IPS-18c (cell line): ENCODE data around the gene C1GALT1C1.
"Not testable (repeated sequence)": the region's sequence is repeated elsewhere in the genome, so short reads cannot be mapped to it uniquely, and the experiment has no call there.

Source experiments
- H3K4me3 ChIP-seq: 2 replicates; pipeline ENCODE4 v1.7.0; 2013; ENCODE audit warnings: low read depth, mild to moderate bottlenecking, low read length, moderate library complexity; ENCODE audit not compliant: insufficient read depth
- H3K9me3 ChIP-seq: one replicate; pipeline ENCODE4 v1.6.1; 2013; ENCODE audit warnings: mild to moderate bottlenecking, low read length, moderate library complexity; ENCODE audit not compliant: control insufficient read depth, insufficient read depth

The C1GALT1C1 gene

GRCh38 chrX:120629667-120630537 lies at the start of gene C1GALT1C1:
C1GALT1C1 (minus strand) TSS chrX:120630054; CDS start chrX:120627166, 2,888 bp downstream.
- H3K4me3 ChIP-seq = peak within 1 kb of the TSS; percentile 61

DNA sequence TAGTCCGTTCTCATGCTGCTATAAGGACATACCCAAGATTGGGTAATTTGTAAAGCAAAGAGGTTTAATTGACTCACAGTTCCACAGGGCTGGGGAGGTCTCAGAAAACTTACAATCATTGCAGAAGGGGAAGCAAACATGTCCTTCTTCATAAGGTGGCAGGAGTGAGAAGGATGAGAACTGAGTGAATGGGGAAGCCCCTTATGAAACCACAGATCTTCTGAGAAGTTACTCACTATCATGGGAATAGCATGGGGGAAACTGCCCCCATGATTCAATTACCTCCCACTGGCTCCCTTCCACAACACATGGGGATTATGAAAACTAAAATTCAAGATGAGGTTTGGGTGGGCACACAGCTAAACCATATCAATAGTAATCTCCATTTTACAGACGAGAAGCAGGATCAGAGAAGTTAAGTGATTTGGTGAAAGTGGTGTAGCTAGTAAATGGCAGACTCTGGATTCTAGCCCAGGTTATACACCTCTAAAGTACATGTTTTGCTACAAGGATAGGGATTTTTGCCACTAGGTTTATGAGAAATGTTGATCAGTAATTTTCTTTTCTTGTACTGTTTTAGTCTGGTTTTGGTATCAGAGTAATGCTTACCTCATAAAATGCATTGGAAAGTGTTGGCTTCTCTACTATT lies 47.3 kb upstream of the C1GALT1C1 start:
- no peaks in the 10 kb centered on the region for H3K9me3 ChIP-seq
- H3K4me3 ChIP-seq = no peak overlapping the region

More at GRCh38 chrX:120629667-120630537, at the start of gene C1GALT1C1:
- peaks cover 3% of the 10 kb centered on the region for H3K9me3 ChIP-seq

DNA sequence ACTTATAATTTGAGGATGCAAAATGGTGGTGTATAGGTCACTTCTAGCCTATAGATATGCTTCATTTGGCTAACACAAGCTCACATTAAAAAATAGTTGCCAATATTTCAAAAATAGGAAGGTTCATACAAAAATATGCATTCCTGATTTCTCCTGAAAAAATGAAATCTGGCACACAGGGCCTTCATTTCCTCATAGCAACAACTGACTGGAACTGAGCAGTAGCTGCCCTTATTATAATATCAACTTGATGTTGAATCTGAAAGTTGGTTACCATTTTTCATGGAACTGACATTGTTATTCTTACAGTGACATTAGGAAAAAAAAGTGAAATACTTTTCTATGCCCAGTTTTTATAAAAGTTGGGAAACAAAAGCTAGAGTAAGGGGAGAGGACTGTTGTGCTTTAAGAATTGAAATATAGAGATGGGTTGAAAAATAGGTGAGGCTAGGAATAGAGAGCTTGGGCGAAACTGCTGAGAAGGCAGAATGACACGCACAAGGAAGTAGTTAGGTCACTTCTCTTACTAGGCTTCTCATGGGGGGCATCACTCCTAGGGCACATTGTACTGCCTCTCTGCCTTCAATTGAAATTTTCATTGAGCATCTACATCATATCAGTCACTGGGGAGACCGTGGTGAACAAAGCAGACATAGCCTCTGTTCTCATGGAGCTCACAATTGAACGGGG lies 43.1 kb upstream of the C1GALT1C1 start:
- Histone ChIP-seq H3K4me3 (no peak overlapping the region), H3K9me3 (no peaks in the 10 kb centered on the region)

DNA sequence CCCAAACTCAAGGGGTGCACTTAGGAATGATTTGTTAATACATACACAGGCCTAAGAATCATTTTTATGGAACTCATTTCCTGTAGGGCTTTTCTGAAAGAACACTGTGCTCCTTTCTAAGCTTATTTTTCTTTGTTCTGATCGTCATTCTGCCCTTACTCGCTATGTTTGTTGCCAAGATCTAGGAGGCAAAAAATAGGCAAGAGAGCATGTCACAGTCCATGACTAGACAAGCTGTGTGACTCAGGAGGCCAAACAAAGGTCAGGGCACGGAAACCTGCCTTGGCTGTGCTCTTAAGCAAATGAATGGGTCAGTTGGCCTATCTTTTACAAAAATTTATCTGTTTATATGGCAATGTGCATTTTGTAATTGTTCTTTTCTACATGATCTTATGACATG lies 42.5 kb upstream of the C1GALT1C1 start:
- H3K9me3 ChIP-seq = no peaks in the 10 kb centered on the region

GRCh38 chrX:120671963-120672362 lies 42.1 kb upstream of the C1GALT1C1 start:
- Histone ChIP-seq H3K9me3 (peaks cover under 1% of the 10 kb centered on the region), H3K4me3 (no peak overlapping the region)

More for the DNA sequence above, 42.5 kb upstream of the C1GALT1C1 start:
- H3K4me3 ChIP-seq = no peak overlapping the region

DNA sequence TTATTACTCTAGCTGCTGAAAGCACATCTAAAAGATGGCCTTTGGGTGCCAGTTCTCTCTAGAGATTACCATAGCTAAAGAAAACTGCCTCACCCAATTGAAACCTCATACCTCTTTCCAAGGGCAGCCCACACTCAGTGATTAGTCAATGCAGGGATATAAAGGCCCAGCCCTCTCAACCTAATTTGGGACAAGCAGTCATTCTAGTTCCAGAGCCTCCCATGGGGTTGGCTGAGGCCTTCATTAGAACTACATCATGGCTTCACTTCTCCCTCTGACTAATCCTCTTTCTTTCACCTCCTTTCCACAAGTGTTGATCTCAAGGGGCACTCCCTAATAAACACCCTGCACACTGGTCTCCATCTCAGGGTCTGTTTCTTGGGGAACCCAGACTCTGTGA lies 38.5 kb upstream of the C1GALT1C1 start:
- H3K9me3 ChIP-seq = peaks cover 5% of the 10 kb centered on the region
- no peak overlapping the region for H3K4me3 ChIP-seq

- H3K4me3 ChIP-seq, H3K9me3 ChIP-seq: not testable (repeated sequence)
Observed at GRCh38 chrX:120664535-120664934, 34.7 kb upstream of the C1GALT1C1 start.

DNA sequence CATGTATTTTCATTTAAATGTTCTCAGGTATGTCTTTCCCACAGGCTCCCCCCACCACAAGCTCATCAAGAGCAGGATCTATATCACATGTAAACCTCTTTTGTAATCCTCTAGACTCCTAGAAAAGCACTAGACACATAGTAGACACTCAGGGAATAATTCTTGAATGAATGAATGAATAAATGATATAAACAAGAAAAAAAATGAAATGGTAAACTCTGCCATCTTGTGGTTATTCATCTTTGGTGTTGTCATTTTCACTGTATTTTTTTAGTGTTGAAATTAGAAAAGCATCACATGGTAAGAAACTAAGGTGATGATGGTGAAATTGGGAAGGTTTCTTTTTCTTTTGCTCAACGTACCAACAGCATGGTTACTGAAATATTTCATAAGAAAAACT lies 34.2 kb upstream of the C1GALT1C1 start:
- H3K9me3 ChIP-seq = peaks cover 5% of the 10 kb centered on the region

DNA sequence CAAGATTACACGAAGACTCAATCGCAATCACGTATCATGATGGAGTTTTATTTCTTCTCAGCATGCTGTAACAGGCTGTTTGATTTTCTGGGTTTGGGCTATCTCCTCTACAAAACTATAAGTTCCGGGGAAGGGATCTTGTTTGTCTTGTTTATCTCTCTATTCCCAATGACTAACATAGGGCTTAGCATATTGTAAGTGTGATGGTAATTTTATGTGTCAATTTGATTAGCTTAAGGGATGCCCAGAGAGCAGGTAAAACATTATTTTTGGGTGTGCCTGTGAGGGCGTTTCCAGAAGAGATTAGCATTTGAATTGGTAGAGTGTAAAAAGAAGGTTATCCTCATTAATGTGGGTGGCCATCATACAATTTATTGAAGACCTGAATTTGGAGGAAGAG lies 32.8 kb upstream of the C1GALT1C1 start:
- Histone ChIP-seq H3K9me3 (peaks cover 5% of the 10 kb centered on the region), H3K4me3 (no peak overlapping the region)

More for the DNA sequence above, 34.2 kb upstream of the C1GALT1C1 start:
- no peak overlapping the region for H3K4me3 ChIP-seq

- peaks cover 2% of the 10 kb centered on the region for H3K9me3 ChIP-seq
Observed at GRCh38 chrX:120660637-120661036, 30.8 kb upstream of the C1GALT1C1 start.

GRCh38 chrX:120653000-120653399 lies 23.1 kb upstream of the C1GALT1C1 start:
- H3K4me3 ChIP-seq = no peak overlapping the region
- peaks cover 5% of the 10 kb centered on the region for H3K9me3 ChIP-seq

More at GRCh38 chrX:120660637-120661036, 30.8 kb upstream of the C1GALT1C1 start:
- no peak overlapping the region for H3K4me3 ChIP-seq

- H3K9me3 ChIP-seq = not testable (repeated sequence)
Observed at GRCh38 chrX:120652256-120652655, 22.4 kb upstream of the C1GALT1C1 start.

GRCh38 chrX:120647127-120647526 lies 17.3 kb upstream of the C1GALT1C1 start:
- Histone ChIP-seq H3K9me3 (peaks cover 8% of the 10 kb centered on the region), H3K4me3 (no peak overlapping the region)

More at GRCh38 chrX:120652256-120652655, 22.4 kb upstream of the C1GALT1C1 start:
- H3K4me3 ChIP-seq = not testable (repeated sequence)

- Histone ChIP-seq H3K4me3 (no peak overlapping the region), H3K9me3 (peaks cover 8% of the 10 kb centered on the region)
Observed at GRCh38 chrX:120642871-120643270, 13.0 kb upstream of the C1GALT1C1 start.

DNA sequence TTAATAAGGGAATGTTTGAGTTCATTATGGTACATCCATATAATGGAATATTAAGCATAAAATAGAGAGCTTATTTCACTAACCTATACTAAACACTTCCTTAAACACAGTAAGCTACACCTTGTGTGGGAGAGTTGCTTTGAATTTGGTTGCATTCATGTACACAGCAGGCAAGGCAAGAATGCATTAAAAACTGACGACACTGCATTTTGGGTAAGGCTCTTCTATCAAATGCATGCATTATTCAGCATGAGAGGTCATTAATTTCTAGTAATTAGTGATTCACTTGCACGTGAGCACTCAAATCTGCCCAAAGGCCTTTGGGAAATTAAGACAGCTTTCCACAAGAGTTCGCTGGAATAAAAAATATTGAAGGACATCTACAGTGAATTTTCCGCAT lies 8.8 kb upstream of the C1GALT1C1 start:
- H3K4me3 ChIP-seq = no peak overlapping the region
- peaks cover 2% of the 10 kb centered on the region for H3K9me3 ChIP-seq

GRCh38 chrX:120625371-120625770 lies 4.5 kb downstream of the C1GALT1C1 start:
- Histone ChIP-seq H3K4me3 (no peak overlapping the region), H3K9me3 (peaks cover 3% of the 10 kb centered on the region)

DNA sequence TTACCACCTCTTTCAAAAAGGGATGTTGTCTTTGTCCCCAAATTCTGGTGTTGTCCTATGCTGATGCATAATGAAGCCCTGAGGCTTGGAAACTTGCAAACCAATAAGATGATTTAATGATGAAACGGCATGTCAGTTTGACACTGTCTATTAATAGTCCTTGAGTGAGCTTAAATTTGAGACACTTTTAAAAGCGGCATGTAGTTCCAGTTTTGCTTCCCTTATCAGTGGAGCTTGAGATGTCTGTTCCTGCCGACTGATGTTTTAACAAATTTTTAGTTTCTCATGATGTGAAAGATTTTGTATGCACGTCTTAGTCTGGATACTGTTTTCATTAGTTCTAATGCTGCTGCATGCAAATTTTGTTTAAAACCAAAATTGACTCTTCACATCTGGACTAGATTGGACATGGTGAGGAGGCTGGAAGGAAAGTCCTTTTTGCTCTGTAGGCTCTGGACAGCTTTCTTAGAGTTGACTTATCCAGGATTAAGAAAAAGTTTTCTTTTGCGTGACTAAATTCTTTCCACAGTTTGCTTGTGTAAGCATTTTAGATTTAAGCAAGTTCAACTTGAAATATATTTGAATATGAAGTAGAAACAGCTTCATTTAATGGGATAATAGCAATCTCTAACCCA lies 11.7 kb downstream of the C1GALT1C1 start:
- no peak overlapping the region for H3K4me3 ChIP-seq
- H3K9me3 ChIP-seq = peaks cover 2% of the 10 kb centered on the region
